Upper lobe of left lung (tissue), 6 donors: ENCODE results near the gene FNDC1. TPM values are rescaled to one million over a fixed set of nuclear protein-coding genes. Genes with fewer than 3 reads are reported as not detected.

ENCODE experiments used
- ATAC-seq, 2 donors: fragments of 200-7000 bp; cut with Tn5 transposase; one replicate each; pipeline ENCODE4 v1.9.1; 2022; ENCODE audit warnings: mild to moderate bottlenecking in 2 of 2, moderate library complexity in 2 of 2; ENCODE audit not compliant: low FRiP score in 2 of 2
- DNase-seq, 2 donors: peaks; one replicate each; pipeline ENCODE4 v3.0.0-alpha.2; 2019 to 2020
- H3K27ac ChIP-seq, 4 donors: fragments of 200-600 bp; sonication (generic); one replicate each; pipeline ENCODE4 v1.5.1; 2016 to 2019
- H3K27me3 ChIP-seq, 4 donors: fragments of 200-600 bp; sonication (generic); one replicate each; pipeline ENCODE4 v1.5.1; 2017 to 2019
- H3K36me3 ChIP-seq, 4 donors: fragments of 200-600 bp; sonication (generic); one replicate each; pipeline ENCODE4 v1.5.1; 2016 to 2019
- H3K4me1 ChIP-seq, 4 donors: fragments of 200-600 bp; sonication (generic); one replicate each; pipeline ENCODE4 v1.5.1; 2018 to 2019
- H3K4me3 ChIP-seq, 4 donors: fragments of 200-600 bp; sonication (generic); one replicate each; pipeline ENCODE4 v1.5.1; 2017 to 2019; ENCODE audit warnings: mild to moderate bottlenecking in 2 of 4, moderate library complexity in 1 of 4
- H3K9me3 ChIP-seq, 4 donors: fragments of 200-600 bp; sonication (generic); one replicate each; pipeline ENCODE4 v1.5.1; 2018 to 2019
- EP300 ChIP-seq, 4 donors: sonication (generic); formaldehyde crosslinking; IDR thresholded peaks; one replicate each; pipeline ENCODE4 v1.5.1; 2017; ENCODE audit warnings: antibody characterized with exemption in 4 of 4, control low read depth in 2 of 4
- POLR2A ChIP-seq, 4 donors: fragments of 450-650 bp; IDR thresholded peaks; one replicate each; pipeline ENCODE4 v1.5.1; 2016 to 2017; ENCODE audit warnings: antibody characterized with exemption in 4 of 4, mild to moderate bottlenecking in 2 of 4
- POLR2AphosphoS5 ChIP-seq, 2 donors: sonication (generic); formaldehyde crosslinking; IDR thresholded peaks; one replicate each; pipeline ENCODE4 v1.5.1; 2017; ENCODE audit warnings: antibody characterized with exemption in 2 of 2
- WGBS, 2 donors: methylation state at CpG; one replicate each; pipeline ENCODE4 v1.1.5; 2017 to 2018; 5-methylcytosine and 5-hydroxymethylcytosine counted together
- total RNA-seq, 6 donors: library from RNA; depleted of rRNA in 4 of 6; stranded (reverse); fragments of >200 nt in 4 of 6; gene quantifications; one replicate each; pipeline versions ENCODE4 v1.1.0 to v1.2.1, GENCODE V29; 2016 to 2021
- TF ChIP-seq, protein P1 (sequence below), 6 experiments: fragments of 450-650 bp in 4 of 6; fragments of 200-600 bp in 2 of 6; sonication (generic) in 2 of 6; IDR thresholded peaks; one replicate each; pipeline ENCODE4 v1.5.1; 2016 to 2019; ENCODE audit warnings: antibody characterized with exemption in 6 of 6
- donor health status: DM: no; HTN: no; CAD: no; lungs with moderate emphysema.
- donor health status: DM: no; HTN: yes; CAD: no; lungs with severe emphysema.

The FNDC1 gene
- total RNA-seq, 6 donors from 2014 or later = 0.30 to 1.8 (median 0.65) TPM; not detected in 2

DNA sequence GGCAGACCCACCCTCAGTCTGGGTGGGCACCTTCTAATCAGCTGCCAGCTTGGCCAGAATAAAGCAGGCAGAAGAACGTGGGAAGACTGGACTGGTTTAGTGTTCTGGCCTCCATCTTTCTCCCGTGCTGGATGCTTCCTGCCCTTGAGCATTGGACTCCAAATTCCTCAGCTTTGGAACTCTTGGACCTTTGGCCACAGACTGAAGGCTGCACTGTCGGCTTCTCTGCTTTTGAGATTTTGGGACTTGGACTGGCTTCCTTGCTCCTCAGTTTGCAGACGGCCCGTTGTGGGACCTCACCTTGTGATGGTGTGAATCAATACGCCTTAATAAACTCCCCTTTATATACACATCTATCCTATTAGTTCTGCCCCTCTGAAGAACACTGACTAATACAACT, 20.6 kb upstream of the FNDC1 start:
- ATAC-seq (no peak), DNase-seq (no peak)
- Histone ChIP-seq H3K4me1 (no peaks in the 10 kb centered on the region), H3K4me3 (no peak overlapping the region), H3K36me3 (no peaks in the 10 kb centered on the region), H3K9me3 (no peaks in the 10 kb centered on the region), H3K27ac (no peak overlapping the region), H3K27me3 (no peaks in the 10 kb centered on the region)
- TF ChIP-seq POLR2A (IDR thresholded peaks at IDR 0.05) (no peak), EP300 (IDR thresholded peaks at IDR 0.05) (no peak), POLR2AphosphoS5 (IDR thresholded peaks at IDR 0.05) (no peak)
- TF ChIP-seq, protein P1, sequence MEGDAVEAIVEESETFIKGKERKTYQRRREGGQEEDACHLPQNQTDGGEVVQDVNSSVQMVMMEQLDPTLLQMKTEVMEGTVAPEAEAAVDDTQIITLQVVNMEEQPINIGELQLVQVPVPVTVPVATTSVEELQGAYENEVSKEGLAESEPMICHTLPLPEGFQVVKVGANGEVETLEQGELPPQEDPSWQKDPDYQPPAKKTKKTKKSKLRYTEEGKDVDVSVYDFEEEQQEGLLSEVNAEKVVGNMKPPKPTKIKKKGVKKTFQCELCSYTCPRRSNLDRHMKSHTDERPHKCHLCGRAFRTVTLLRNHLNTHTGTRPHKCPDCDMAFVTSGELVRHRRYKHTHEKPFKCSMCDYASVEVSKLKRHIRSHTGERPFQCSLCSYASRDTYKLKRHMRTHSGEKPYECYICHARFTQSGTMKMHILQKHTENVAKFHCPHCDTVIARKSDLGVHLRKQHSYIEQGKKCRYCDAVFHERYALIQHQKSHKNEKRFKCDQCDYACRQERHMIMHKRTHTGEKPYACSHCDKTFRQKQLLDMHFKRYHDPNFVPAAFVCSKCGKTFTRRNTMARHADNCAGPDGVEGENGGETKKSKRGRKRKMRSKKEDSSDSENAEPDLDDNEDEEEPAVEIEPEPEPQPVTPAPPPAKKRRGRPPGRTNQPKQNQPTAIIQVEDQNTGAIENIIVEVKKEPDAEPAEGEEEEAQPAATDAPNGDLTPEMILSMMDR (IDR thresholded peaks at IDR 0.05) = no peak
- 83 to 86% methylated on average over 6 of the region's 6 CpGs for WGBS, 2 donors

DNA sequence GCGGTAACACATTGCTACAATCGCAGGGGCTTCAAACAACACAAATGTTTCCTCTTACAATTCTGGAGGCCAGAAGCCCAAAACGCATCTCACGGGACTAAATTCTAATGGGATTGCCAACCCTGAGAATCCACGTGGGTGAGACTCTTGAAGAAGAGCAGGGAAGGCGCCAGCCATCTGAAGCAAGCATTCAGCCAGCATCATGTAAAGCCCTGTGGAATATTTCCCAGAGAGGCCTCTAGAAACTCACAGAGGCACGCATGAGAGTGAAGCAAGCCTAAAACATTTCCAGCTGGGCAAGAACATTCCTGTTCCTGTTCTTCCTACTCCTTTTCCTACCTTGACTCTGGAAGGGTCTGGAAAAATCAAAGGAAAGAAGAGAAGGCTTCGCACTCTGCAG, 19.6 kb upstream of the FNDC1 start:
- no peaks in the 10 kb centered on the region for H3K27me3 ChIP-seq
- H3K27ac ChIP-seq = no peak overlapping the region
- no peak overlapping the region for H3K4me3 ChIP-seq
- no peaks in the 10 kb centered on the region for H3K4me1 ChIP-seq
- no peaks in the 10 kb centered on the region for H3K9me3 ChIP-seq
- 79 to 91% methylated on average over 8 of the region's 8 CpGs for WGBS, 2 donors
- TF ChIP-seq POLR2A (IDR thresholded peaks at IDR 0.05) (no peak), POLR2AphosphoS5 (IDR thresholded peaks at IDR 0.05) (no peak), EP300 (IDR thresholded peaks at IDR 0.05) (no peak)
- TF ChIP-seq, protein P1 (IDR thresholded peaks at IDR 0.05) = no peak
- ATAC-seq (no peak), DNase-seq (no peak)
- H3K36me3 ChIP-seq = no peaks in the 10 kb centered on the region

DNA sequence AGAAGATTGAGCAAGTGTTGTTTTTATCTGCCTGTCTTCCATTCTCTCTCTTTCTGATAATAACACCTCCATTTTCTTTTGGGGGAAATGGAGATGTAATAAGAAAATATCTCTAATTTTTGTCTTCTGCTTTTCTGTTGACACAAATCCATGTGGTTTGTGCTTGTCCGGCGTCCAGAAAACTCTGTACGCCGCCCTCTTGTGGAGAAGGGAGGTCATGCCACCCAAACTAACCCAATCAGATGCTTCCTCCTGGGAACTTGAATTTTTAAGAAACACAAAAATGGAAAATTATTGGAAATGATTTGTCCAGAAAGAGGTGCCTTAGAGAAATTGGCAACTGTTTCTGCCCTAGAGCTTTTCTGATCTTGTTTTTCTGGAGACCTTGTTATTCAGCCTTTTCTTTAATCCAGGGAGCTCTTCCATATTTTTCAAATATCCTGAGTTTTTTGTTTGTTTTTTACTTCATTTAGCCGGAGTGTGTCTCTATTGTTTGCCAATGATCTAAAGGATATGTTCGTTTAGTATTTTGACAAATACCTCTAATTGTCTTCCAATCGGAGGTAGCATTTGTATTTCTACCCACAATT, 17.8 kb upstream of the FNDC1 start:
- Histone ChIP-seq H3K27ac (no peak overlapping the region), H3K9me3 (peaks cover 0 to 12% (median 8%) of the 10 kb centered on the region in 4 donors), H3K4me1 (no peaks in the 10 kb centered on the region), H3K4me3 (no peak overlapping the region), H3K36me3 (no peaks in the 10 kb centered on the region), H3K27me3 (no peaks in the 10 kb centered on the region)
- DNase-seq (peak in 1 of 2 donors; percentile 38), ATAC-seq (peak; percentile 68 to 89)
- WGBS, 2 donors = 18 to 21% methylated on average over 7 of the region's 7 CpGs
- no peak for TF ChIP-seq POLR2A (IDR thresholded peaks at IDR 0.05)
- TF ChIP-seq, protein P1 (IDR thresholded peaks at IDR 0.05) = peak; percentile 31 to 85 (median 56)

DNA sequence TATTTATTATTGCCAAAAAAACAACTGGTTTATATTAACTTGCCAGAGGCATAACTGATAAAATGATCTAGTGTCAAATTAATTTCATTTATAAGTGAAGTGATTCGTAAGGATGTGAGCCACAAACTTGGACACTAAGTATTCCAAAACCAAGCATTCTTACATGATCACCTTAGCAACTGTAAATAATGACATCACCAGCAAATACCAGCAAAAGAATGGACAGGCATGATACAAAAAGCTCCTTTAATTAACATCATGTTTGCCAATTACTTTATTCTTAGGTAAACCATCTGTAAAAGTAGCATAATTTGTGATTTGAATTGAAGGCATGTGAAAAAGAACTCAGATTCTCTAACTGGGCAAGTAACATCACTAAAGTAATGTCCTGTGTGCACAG, 17.2 kb upstream of the FNDC1 start:
- Histone ChIP-seq H3K27ac (no peak overlapping the region), H3K4me3 (no peak overlapping the region), H3K27me3 (no peaks in the 10 kb centered on the region), H3K36me3 (no peaks in the 10 kb centered on the region), H3K4me1 (no peaks in the 10 kb centered on the region), H3K9me3 (peaks cover 0 to 12% (median 11%) of the 10 kb centered on the region in 4 donors)
- 52 to 53% methylated on average over 1 of the region's 1 CpG for WGBS, 2 donors
- no peak for TF ChIP-seq POLR2AphosphoS5 (IDR thresholded peaks at IDR 0.05)
- TF ChIP-seq EP300 (IDR thresholded peaks at IDR 0.05) = no peak
- TF ChIP-seq, protein P1 (IDR thresholded peaks at IDR 0.05) = no peak
- TF ChIP-seq POLR2A (IDR thresholded peaks at IDR 0.05) = no peak
- DNase-seq (no peak), ATAC-seq (no peak)

DNA sequence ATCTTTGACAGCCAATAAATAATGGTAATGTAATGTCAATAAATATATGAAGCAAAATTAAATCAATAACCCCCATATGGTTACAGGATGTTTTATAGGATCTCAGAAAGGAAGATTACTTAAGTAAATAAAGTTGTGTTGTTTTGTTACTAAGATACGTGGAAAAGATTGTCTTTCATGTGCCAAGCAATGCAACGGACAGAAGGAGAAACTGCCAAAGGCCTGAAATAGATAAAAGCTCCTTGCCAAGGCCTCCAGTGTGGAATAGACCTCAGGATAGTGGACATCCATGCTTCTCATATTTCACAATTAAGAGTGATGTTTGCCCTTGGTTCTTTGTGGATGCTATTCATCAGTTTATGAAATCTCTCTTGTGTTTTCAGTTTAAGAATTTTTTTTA, 16.4 kb upstream of the FNDC1 start:
- Histone ChIP-seq H3K27ac (no peak overlapping the region), H3K27me3 (no peaks in the 10 kb centered on the region), H3K36me3 (no peaks in the 10 kb centered on the region), H3K4me3 (no peak overlapping the region), H3K9me3 (peaks cover 0 to 12% (median 11%) of the 10 kb centered on the region in 4 donors), H3K4me1 (no peaks in the 10 kb centered on the region)
- WGBS, 2 donors = 48 to 73% methylated on average over 2 of the region's 2 CpGs
- no peak for ATAC-seq
- TF ChIP-seq, protein P1 (IDR thresholded peaks at IDR 0.05) = no peak
- TF ChIP-seq POLR2AphosphoS5 (IDR thresholded peaks at IDR 0.05) (no peak), POLR2A (IDR thresholded peaks at IDR 0.05) (no peak), EP300 (IDR thresholded peaks at IDR 0.05) (no peak)
- DNase-seq = no peak
